Rectal smooth muscle tissue (tissue), 1 donor: Measurements from ENCODE around the gene HSPBP1.
"Not testable (repeated sequence)": the region's sequence is repeated elsewhere in the genome, so short reads cannot be mapped to it uniquely, and the experiment has no call there.

ENCODE experiments used
- H3K27ac ChIP-seq: one replicate; pipeline ENCODE4 v1.7.0; 2013; ENCODE audit warnings: low read depth, low read length, inconsistent platforms
- H3K27me3 ChIP-seq: one replicate; pipeline ENCODE4 v1.7.0; 2013; ENCODE audit warnings: low read length; ENCODE audit not compliant: control insufficient read depth, insufficient read depth
- H3K36me3 ChIP-seq: one replicate; pipeline ENCODE4 v1.7.0; 2013; ENCODE audit warnings: low read length; ENCODE audit not compliant: control insufficient read depth, insufficient read depth
- H3K4me1 ChIP-seq: one replicate; pipeline ENCODE4 v1.7.0; 2013; ENCODE audit warnings: low read length; ENCODE audit not compliant: control insufficient read depth, insufficient read depth
- H3K4me3 ChIP-seq: one replicate; pipeline ENCODE4 v1.7.0; 2013; ENCODE audit warnings: low read length
- H3K9ac ChIP-seq: one replicate; pipeline ENCODE4 v1.7.0; 2013; ENCODE audit warnings: low read length

Gene HSPBP1

DNA sequence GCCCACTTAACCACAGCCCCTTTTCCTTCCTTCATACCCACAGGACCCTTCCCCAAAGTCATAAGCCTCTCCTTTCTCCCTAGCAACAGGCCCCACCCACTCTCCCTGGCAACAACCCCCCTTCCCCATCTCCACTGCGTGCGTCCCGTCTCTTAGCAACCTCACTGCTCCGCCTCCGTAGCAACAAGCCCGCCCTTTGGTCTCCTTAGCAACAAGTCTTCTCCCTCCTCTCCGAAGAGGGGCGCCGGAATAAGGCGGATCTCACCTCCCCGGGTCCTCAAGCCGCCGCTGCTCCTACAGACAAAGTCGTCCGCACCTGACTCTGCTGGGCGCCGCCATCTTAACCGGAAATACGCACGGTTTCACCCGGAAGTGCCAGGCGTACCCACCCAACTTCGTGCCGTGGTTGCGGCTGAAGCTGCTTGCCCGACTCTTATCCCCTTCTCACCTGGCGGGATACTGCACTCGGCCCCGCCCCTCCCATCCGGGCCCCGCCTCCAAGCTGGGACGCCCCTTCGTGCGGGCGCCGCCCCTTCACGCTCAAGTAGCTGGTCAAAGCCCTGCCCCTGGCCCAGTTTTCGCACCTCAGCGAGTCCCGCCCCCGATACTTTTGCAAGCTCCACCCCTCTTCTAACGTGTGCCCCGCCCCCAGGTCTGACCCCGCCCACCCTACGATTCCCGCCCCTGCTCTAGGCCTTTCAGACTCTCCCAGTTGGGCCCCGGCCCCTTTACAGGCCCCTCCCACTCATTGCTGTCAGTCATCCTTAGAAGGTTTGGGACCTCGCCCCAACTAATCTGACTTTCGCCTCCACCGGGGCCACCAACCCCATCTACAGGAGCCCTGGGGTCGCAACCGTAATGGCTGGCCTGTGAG, at the start of gene HSPBP1:
Gene HSPBP1, minus strand, starts transcription at position 341 of the 874 bp plus-strand sequence. CDS start 502 bp downstream, outside the sequence.
- peaks cover 4% of the 10 kb centered on the region for H3K4me1 ChIP-seq

GRCh38 chr19:55328774-55329318, 48.9 kb upstream of the HSPBP1 start:
- not testable (repeated sequence) for H3K9ac ChIP-seq, H3K27ac ChIP-seq

More for the DNA sequence above, at the start of gene HSPBP1:
- no peaks in the 10 kb centered on the region for H3K36me3 ChIP-seq
- peak within 1 kb of the TSS; percentile 79 for H3K4me3 ChIP-seq
- peak within 1 kb of the TSS; percentile 49 for H3K9ac ChIP-seq
- H3K27me3 ChIP-seq: no peaks in the 10 kb centered on the region
- peak within 1 kb of the TSS; percentile 83 for H3K27ac ChIP-seq

GRCh38 chr19:55325172-55325571, 45.3 kb upstream of the HSPBP1 start, which contains the start of gene TMEM150B:
Gene TMEM150B (minus strand): TSS chr19:55325341. CDS start chr19:55321036, 4,305 bp downstream.
- H3K27me3 ChIP-seq: peaks cover 4% of the 10 kb centered on the region
- H3K27ac ChIP-seq: no peak within 1 kb of the TSS
- H3K36me3 ChIP-seq: no peaks in the 10 kb centered on the region
- H3K4me3 ChIP-seq: no peak within 1 kb of the TSS
- H3K4me1 ChIP-seq: no peaks in the 10 kb centered on the region
- no peak within 1 kb of the TSS for H3K9ac ChIP-seq

More at GRCh38 chr19:55328774-55329318, 48.9 kb upstream of the HSPBP1 start:
- H3K4me3 ChIP-seq, H3K27me3 ChIP-seq, H3K36me3 ChIP-seq, H3K4me1 ChIP-seq: not testable (repeated sequence)

DNA sequence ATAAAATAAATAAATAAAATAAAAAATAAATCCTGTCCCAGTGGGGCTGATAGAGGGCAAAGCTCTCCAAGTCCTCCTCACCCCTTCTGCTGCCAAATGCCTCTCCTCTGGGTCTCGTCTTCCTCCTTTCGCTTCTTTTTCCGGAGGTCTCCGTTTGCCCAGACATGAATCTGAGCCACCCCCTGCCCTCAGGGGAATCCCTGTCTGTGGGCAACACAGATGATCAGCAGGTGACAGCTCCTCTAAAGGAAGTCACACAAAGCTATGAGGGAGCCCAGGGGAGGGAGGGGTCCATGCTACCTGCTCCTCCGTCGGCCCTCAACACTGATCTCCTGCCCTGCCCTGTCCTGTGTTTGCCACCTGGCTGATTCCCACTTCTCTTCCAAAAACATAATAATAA, 44.8 kb upstream of the HSPBP1 start:
- no peaks in the 10 kb centered on the region for H3K36me3 ChIP-seq
- H3K4me1 ChIP-seq: no peaks in the 10 kb centered on the region
- H3K4me3 ChIP-seq: no peak overlapping the region
- peaks cover 4% of the 10 kb centered on the region for H3K27me3 ChIP-seq
- no peak overlapping the region for H3K9ac ChIP-seq
- no peak overlapping the region for H3K27ac ChIP-seq

- H3K27me3 ChIP-seq: peaks cover 4% of the 10 kb centered on the region
- no peak overlapping the region for H3K4me3 ChIP-seq
- H3K4me1 ChIP-seq: no peaks in the 10 kb centered on the region
- no peak overlapping the region for H3K9ac ChIP-seq
- no peaks in the 10 kb centered on the region for H3K36me3 ChIP-seq
- no peak overlapping the region for H3K27ac ChIP-seq
Measured at GRCh38 chr19:55322204-55322885, 42.4 kb upstream of the HSPBP1 start.

- Histone ChIP-seq H3K27me3 (peaks cover 4% of the 10 kb centered on the region), H3K4me3 (no peak overlapping the region), H3K27ac (no peak overlapping the region), H3K36me3 (no peaks in the 10 kb centered on the region), H3K9ac (no peak overlapping the region), H3K4me1 (no peaks in the 10 kb centered on the region)
Measured at GRCh38 chr19:55321466-55322137, 41.7 kb upstream of the HSPBP1 start.

GRCh38 chr19:55320844-55321419, 41.0 kb upstream of the HSPBP1 start:
- Histone ChIP-seq H3K27ac (no peak overlapping the region), H3K9ac (no peak overlapping the region), H3K27me3 (peaks cover 4% of the 10 kb centered on the region), H3K36me3 (no peaks in the 10 kb centered on the region), H3K4me1 (no peaks in the 10 kb centered on the region), H3K4me3 (no peak overlapping the region)

- Histone ChIP-seq H3K27me3 (peaks cover 4% of the 10 kb centered on the region), H3K4me3 (no peak overlapping the region), H3K36me3 (no peaks in the 10 kb centered on the region), H3K9ac (no peak overlapping the region), H3K4me1 (no peaks in the 10 kb centered on the region), H3K27ac (no peak overlapping the region)
Measured at GRCh38 chr19:55319785-55320184, 39.9 kb upstream of the HSPBP1 start.

DNA sequence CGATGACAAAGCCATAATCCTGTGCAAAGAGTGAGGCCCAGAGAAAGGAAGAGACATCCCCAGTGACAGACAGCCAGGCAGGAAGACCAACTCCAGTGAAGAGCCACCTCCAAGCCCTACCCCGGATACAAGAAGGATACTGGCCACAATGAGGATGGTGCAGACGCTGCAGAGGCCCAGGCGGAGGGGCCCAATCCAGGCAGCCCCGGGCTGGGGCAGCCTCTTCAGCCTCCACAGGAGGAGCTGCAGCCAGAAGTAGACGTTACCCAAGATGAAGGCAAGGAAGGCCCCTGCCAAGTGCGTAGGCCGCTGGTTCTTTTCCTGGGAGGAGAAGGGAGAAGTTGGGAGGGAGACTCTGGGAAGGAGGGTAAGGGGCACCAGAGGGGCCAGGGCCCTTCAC, 36.7 kb upstream of the HSPBP1 start:
- no peak overlapping the region for H3K27ac ChIP-seq
- peaks cover 4% of the 10 kb centered on the region for H3K27me3 ChIP-seq
- no peak overlapping the region for H3K9ac ChIP-seq
- H3K36me3 ChIP-seq: no peaks in the 10 kb centered on the region
- H3K4me1 ChIP-seq: no peaks in the 10 kb centered on the region
- no peak overlapping the region for H3K4me3 ChIP-seq

GRCh38 chr19:55315956-55316525, 36.1 kb upstream of the HSPBP1 start:
- Histone ChIP-seq H3K27me3 (peaks cover 3% of the 10 kb centered on the region), H3K36me3 (no peaks in the 10 kb centered on the region), H3K4me3 (no peak overlapping the region), H3K4me1 (no peaks in the 10 kb centered on the region), H3K27ac (no peak overlapping the region), H3K9ac (no peak overlapping the region)

DNA sequence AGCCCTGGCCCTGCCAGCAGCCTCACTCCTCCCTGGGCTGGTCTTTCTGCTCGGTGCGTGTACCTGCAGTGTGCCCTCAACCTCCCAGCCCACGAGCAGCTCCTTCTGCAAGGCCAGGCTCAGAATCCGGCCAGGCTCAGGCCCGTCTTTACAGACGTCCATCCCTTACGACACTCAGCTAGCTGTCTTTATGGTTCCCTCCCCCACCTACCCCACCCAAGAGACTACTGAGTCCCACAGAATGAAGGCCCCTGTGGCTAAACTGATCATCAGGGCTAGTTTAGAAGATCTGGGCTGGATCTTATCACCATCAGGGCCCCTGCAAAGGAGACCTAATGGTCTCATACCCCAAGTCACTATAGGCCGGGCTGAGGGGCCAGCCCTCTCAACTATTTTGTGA, 34.5 kb upstream of the HSPBP1 start:
- no peak overlapping the region for H3K27ac ChIP-seq
- H3K9ac ChIP-seq: no peak overlapping the region
- no peaks in the 10 kb centered on the region for H3K36me3 ChIP-seq
- no peaks in the 10 kb centered on the region for H3K4me1 ChIP-seq
- H3K4me3 ChIP-seq: no peak overlapping the region
- H3K27me3 ChIP-seq: no peaks in the 10 kb centered on the region
